HepG2 (cell line): Measurements from ENCODE around the gene SEMA3E. TPM values are rescaled to one million over a fixed set of nuclear protein-coding genes. Genes with fewer than 3 reads are reported as not detected.

Experiments used
- ATAC-seq: fragments of 200-7000 bp; cut with Tn5 transposase; 3 replicates; pipeline ENCODE4 v1.9.1; 2020; ENCODE audit warnings: mild to moderate bottlenecking, moderate library complexity
- BruUV-seq: library from RNA; stranded (reverse); fragments of 400-500 nt; replicated peaks from 2 replicates; lab custom pipeline; 2021; lab: Mats Ljungman, UMichigan
- CTCF ChIA-PET: fragments of 300-600 bp; formaldehyde crosslinking; extraction: SDS; loops from one replicate; lab custom pipeline; 2021; ENCODE audit warnings: low total read pairs, inconsistent platforms, low intra/inter-chr PET ratio; lab: Yijun Ruan, JAX
- POLR2A ChIA-PET: fragments of 350-600 bp; sonication (Branson Sonifier 250); formaldehyde crosslinking; loops from one replicate; lab custom pipeline; 2020; ENCODE audit warnings: antibody characterized with exemption, inconsistent platforms; lab: Yijun Ruan, JAX
- DNase-seq: peaks from one replicate; pipeline ENCODE4 v3.0.0-alpha.2; 2015; ENCODE audit warnings: low spot score
- FAIRE-seq: peaks from 3 replicates; lab custom pipeline; 2011; peaks lifted over from hg19 to GRCh38; lab: Jason Lieb, UNC
- H2AFZ ChIP-seq: one replicate; pipeline ENCODE4 v1.6.1; 2011; ENCODE audit warnings: low read length, inconsistent platforms
- H3K27ac ChIP-seq: fragments of 300-600 bp; 3 replicates; pipeline ENCODE4 v1.8.0; 2011; ENCODE audit warnings: mixed run types, mild to moderate bottlenecking, mixed read lengths, low read length, inconsistent platforms; ENCODE audit not compliant: insufficient read depth; ENCODE audit errors: extremely low read length
- H3K27me3 ChIP-seq, 2 experiments: fragments of 200-600 bp in 1 of 2; 2 replicates in 1 of 2; 3 replicates in 1 of 2; pipeline versions ENCODE4 v1.6.0 to v1.8.0; 2011; ENCODE audit warnings: low read length in 2 of 2, mild to moderate bottlenecking in 2 of 2, moderate library complexity in 2 of 2, inconsistent platforms in 1 of 2; ENCODE audit not compliant: insufficient read depth in 2 of 2, control insufficient read depth in 1 of 2
- H3K36me3 ChIP-seq, 2 experiments: fragments of 200-600 bp in 1 of 2; replicated peaks in 1 of 2; 2 replicates in 1 of 2; 3 replicates in 1 of 2; pipeline versions ENCODE4 v1.5.1 to v1.8.0; 2011; ENCODE audit warnings: low read length in 2 of 2, inconsistent platforms in 1 of 2; ENCODE audit not compliant: insufficient read depth in 2 of 2, control insufficient read depth in 1 of 2
- H3K4me1 ChIP-seq: 2 replicates; pipeline ENCODE4 v1.5.1; 2012; ENCODE audit warnings: low read length, inconsistent platforms; ENCODE audit not compliant: insufficient read depth
- H3K4me2 ChIP-seq: 2 replicates; pipeline ENCODE4 v1.6.0; 2011; ENCODE audit warnings: low read depth, low read length, inconsistent platforms
- H3K4me3 ChIP-seq, 3 experiments: fragments of 200-600 bp in 1 of 3; sonication (generic), shearing (Covaris generic) in 1 of 3; replicated peaks in 1 of 3; 2 replicates each; pipeline ENCODE4 v1.5.1; 2011 to 2016; ENCODE audit warnings: low read length in 3 of 3, inconsistent platforms in 2 of 3, low read depth in 2 of 3, mild to moderate bottlenecking in 2 of 3, control low read depth in 1 of 3, mixed read lengths in 1 of 3; ENCODE audit not compliant: insufficient read depth in 1 of 3
- H3K79me2 ChIP-seq: one replicate; pipeline ENCODE4 v1.6.1; 2011; ENCODE audit warnings: low read length, inconsistent platforms; ENCODE audit not compliant: insufficient read depth
- H3K9ac ChIP-seq: 2 replicates; pipeline ENCODE4 v1.6.0; 2011; ENCODE audit warnings: mild to moderate bottlenecking, low read depth, low read length, inconsistent platforms; ENCODE audit not compliant: insufficient read depth
- H3K9me3 ChIP-seq: 2 replicates; pipeline ENCODE4 v1.5.1; 2012; ENCODE audit warnings: mild to moderate bottlenecking, low read length
- H4K20me1 ChIP-seq: 2 replicates; pipeline ENCODE4 v1.6.0; 2011; ENCODE audit warnings: inconsistent platforms, mild to moderate bottlenecking, low read length, moderate library complexity; ENCODE audit not compliant: insufficient read depth
- DNMT1 ChIP-seq: sonication (generic); formaldehyde crosslinking; IDR thresholded peaks from 2 replicates; pipeline ENCODE4 v1.5.1; 2020; ENCODE audit warnings: mild to moderate bottlenecking, missing genetic modification reagents
- HOXA5 ChIP-seq: sonication (generic); formaldehyde crosslinking; IDR thresholded peaks from 2 replicates; pipeline ENCODE4 v1.4.0; 2020; ENCODE audit warnings: missing genetic modification reagents
- MATR3 ChIP-seq: sonication (generic); formaldehyde crosslinking; IDR thresholded peaks from 2 replicates; pipeline ENCODE4 v1.4.0; 2020; ENCODE audit warnings: missing genetic modification reagents
- NR3C1 ChIP-seq: sonication (generic); formaldehyde crosslinking; IDR thresholded peaks from 2 replicates; pipeline ENCODE4 v1.4.0; 2020; ENCODE audit warnings: missing genetic modification reagents
- SAFB2 ChIP-seq: sonication (generic); formaldehyde crosslinking; IDR thresholded peaks from 2 replicates; pipeline ENCODE4 v1.5.1; 2020; ENCODE audit warnings: missing genetic modification reagents, low read depth, mild to moderate bottlenecking, borderline replicate concordance
- SMAD9 ChIP-seq: sonication (generic); formaldehyde crosslinking; IDR thresholded peaks from 2 replicates; pipeline ENCODE4 v1.5.1; 2020; ENCODE audit warnings: mild to moderate bottlenecking, missing genetic modification reagents
- ZBTB21 ChIP-seq: sonication (generic); formaldehyde crosslinking; IDR thresholded peaks from 2 replicates; pipeline ENCODE4 v1.4.0; 2020; ENCODE audit warnings: missing genetic modification reagents
- ZNF256 ChIP-seq: sonication (generic); formaldehyde crosslinking; conservative IDR thresholded peaks from 2 replicates; pipeline ENCODE4 v1.4.0; 2020; ENCODE audit warnings: missing genetic modification reagents
- ZNF343 ChIP-seq: sonication (generic); formaldehyde crosslinking; IDR thresholded peaks from 2 replicates; pipeline ENCODE4 v1.4.0; 2020; ENCODE audit warnings: mild to moderate bottlenecking, missing genetic modification reagents
- ZNF605 ChIP-seq: sonication (generic); formaldehyde crosslinking; IDR thresholded peaks from 2 replicates; pipeline ENCODE4 v1.8.0; 2022; ENCODE audit warnings: mild to moderate bottlenecking, missing genetic modification reagents
- ZNF616 ChIP-seq: sonication (generic); formaldehyde crosslinking; IDR thresholded peaks from 2 replicates; pipeline ENCODE4 v1.5.0; 2020; ENCODE audit warnings: low read depth, mild to moderate bottlenecking, missing genetic modification reagents
- ZSCAN22 ChIP-seq: sonication (generic); formaldehyde crosslinking; IDR thresholded peaks from 2 replicates; pipeline ENCODE4 v1.4.0; 2020; ENCODE audit warnings: mild to moderate bottlenecking, missing genetic modification reagents
- WGBS: methylation state at CpG from one replicate; pipeline ENCODE4 v1.1.6; 2017; ENCODE audit warnings: low lambda C conversion rate; 5-methylcytosine and 5-hydroxymethylcytosine counted together
- in situ Hi-C: cut with HindIII; loops from 2 replicates; pipeline ENCODE4 v1.10.0; 2017; ENCODE audit warnings: low pct_unique_long_range_greater_than_20kb; ENCODE audit not compliant: extremely low pct_ligation_motif_present
- intact Hi-C: fragments of 100-400 bp; cut with micrococcal nuclease; formaldehyde crosslinking; loops from one replicate; pipeline ENCODE4 v1.10.0; 2022; ENCODE audit not compliant: unreplicated experiment
- polyA plus RNA-seq, 8 experiments: library from polyadenylated mRNA; depleted of rRNA in 3 of 8; stranded (reverse) in 7 of 8; unstranded in 1 of 8; fragments of >200 nt; fragmentation: Illumina TruSeq in 4 of 8; extraction: Trizol in 4 of 8; gene quantifications; 2 replicates each; pipeline versions ENCODE4 v1.2.1 to v1.2.3, GENCODE V29; 2011 to 2016; ENCODE audit warnings: low read depth in 4 of 8, missing spikeins in 1 of 8, mixed read lengths in 1 of 8; ENCODE audit not compliant: insufficient read depth in 1 of 8
- total RNA-seq, 5 experiments: library from RNA; depleted of rRNA; stranded (reverse); fragments of >200 nt; fragmentation: Illumina TruSeq; extraction: Trizol; gene quantifications; 2 replicates each; pipeline ENCODE4 v1.2.3, GENCODE V29; 2016; ENCODE audit warnings: low read depth in 1 of 5
- TF ChIP-seq, protein P1 (sequence below): sonication (generic); formaldehyde crosslinking; IDR thresholded peaks from 2 replicates; pipeline ENCODE4 v1.5.1; 2020; ENCODE audit warnings: missing genetic modification reagents, mild to moderate bottlenecking, borderline replicate concordance
- TF ChIP-seq, protein P2 (sequence below): sonication (generic); formaldehyde crosslinking; IDR thresholded peaks from 2 replicates; pipeline ENCODE4 v1.4.0; 2020; ENCODE audit warnings: missing genetic modification reagents, borderline replicate concordance
- TF ChIP-seq, protein P3 (sequence below): sonication (generic); formaldehyde crosslinking; IDR thresholded peaks from 2 replicates; pipeline ENCODE4 v1.8.0; 2022; ENCODE audit warnings: mild to moderate bottlenecking, missing genetic modification reagents; ENCODE audit not compliant: insufficient replicate concordance

The SEMA3E gene
- total and polyA plus RNA-seq, 2 of the 13 experiments (the other 11 are each of a cell fraction or from before 2014, with no cell fraction given): not detected

DNA sequence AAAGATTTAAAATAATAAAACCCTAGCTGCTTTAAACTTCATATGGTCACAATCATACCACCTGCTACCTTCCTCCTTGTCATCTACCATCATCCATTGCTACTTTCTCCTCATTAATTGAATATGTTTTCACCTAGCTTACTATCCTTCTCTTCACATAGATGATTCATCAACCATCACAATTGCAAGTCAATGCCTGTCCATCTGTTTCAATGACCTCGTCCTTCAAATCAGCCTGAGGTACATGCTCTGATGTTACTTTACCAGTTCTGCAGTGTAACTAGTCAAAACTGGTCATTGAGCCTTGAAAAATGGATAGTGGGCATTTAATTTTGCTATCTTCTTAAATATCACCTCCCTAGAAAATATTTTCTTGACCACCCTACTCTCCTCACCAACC lies 164.7 kb downstream of the SEMA3E start:
- WGBS: 0% methylated on average over 1 of the region's 1 CpG

DNA sequence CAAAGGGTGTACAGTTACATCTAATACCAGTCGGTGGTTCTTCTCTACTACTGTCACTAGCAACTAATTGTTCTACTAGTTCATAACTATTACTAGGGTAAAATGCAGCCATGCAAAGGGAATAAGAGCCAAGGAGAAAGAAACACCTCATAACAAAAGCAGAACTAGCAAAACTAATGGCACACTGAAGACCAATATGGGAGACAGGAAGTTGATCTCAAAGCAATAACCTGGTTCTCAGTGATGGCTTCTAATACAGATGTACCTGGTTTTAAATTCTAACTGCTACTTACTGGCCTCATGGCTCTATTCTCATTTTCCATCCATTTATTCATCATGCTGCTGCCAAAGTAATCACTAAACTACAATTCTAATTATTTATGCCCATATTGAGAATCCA lies 170.3 kb downstream of the SEMA3E start:
- TF ChIP-seq, protein P1, sequence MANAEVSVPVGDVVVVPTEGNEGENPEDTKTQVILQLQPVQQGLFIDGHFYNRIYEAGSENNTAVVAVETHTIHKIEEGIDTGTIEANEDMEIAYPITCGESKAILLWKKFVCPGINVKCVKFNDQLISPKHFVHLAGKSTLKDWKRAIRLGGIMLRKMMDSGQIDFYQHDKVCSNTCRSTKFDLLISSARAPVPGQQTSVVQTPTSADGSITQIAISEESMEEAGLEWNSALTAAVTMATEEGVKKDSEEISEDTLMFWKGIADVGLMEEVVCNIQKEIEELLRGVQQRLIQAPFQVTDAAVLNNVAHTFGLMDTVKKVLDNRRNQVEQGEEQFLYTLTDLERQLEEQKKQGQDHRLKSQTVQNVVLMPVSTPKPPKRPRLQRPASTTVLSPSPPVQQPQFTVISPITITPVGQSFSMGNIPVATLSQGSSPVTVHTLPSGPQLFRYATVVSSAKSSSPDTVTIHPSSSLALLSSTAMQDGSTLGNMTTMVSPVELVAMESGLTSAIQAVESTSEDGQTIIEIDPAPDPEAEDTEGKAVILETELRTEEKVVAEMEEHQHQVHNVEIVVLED (CRISPR knock-in tag): no peak
- TF ChIP-seq, protein P2, sequence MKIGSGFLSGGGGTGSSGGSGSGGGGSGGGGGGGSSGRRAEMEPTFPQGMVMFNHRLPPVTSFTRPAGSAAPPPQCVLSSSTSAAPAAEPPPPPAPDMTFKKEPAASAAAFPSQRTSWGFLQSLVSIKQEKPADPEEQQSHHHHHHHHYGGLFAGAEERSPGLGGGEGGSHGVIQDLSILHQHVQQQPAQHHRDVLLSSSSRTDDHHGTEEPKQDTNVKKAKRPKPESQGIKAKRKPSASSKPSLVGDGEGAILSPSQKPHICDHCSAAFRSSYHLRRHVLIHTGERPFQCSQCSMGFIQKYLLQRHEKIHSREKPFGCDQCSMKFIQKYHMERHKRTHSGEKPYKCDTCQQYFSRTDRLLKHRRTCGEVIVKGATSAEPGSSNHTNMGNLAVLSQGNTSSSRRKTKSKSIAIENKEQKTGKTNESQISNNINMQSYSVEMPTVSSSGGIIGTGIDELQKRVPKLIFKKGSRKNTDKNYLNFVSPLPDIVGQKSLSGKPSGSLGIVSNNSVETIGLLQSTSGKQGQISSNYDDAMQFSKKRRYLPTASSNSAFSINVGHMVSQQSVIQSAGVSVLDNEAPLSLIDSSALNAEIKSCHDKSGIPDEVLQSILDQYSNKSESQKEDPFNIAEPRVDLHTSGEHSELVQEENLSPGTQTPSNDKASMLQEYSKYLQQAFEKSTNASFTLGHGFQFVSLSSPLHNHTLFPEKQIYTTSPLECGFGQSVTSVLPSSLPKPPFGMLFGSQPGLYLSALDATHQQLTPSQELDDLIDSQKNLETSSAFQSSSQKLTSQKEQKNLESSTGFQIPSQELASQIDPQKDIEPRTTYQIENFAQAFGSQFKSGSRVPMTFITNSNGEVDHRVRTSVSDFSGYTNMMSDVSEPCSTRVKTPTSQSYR (CRISPR knock-in tag): no peak
- TF ChIP-seq ZNF616 (CRISPR knock-in tag) (no peak), HOXA5 (CRISPR knock-in tag) (no peak), SAFB2 (CRISPR knock-in tag) (no peak), MATR3 (CRISPR knock-in tag) (no peak), NR3C1 (CRISPR knock-in tag) (no peak), SMAD9 (CRISPR knock-in tag) (no peak), ZSCAN22 (CRISPR knock-in tag) (no peak), ZNF343 (CRISPR knock-in tag) (no peak), ZBTB21 (CRISPR knock-in tag) (no peak)
- H3K27ac ChIP-seq: no peak overlapping the region
- 0% methylated on average over 1 of the region's 1 CpG for WGBS
- H3K36me3 ChIP-seq: no peaks in the 10 kb centered on the region
- no peak overlapping the region for H3K9ac ChIP-seq
- no peaks in the 10 kb centered on the region for H4K20me1 ChIP-seq
- ChIA-PET CTCF (no interaction called here), POLR2A (no interaction called here)
- in situ Hi-C loops: no loop called here
- intact Hi-C loops: no loop called here
- no peak overlapping the region for H3K4me2 ChIP-seq
- H3K79me2 ChIP-seq: no peaks in the 10 kb centered on the region
- H3K4me3 ChIP-seq: no peak overlapping the region
- DNase-seq: no peak
- no TSS peak for BruUV-seq
- no peak overlapping the region for H2AFZ ChIP-seq
- ATAC-seq: no peak
- no peaks in the 10 kb centered on the region for H3K4me1 ChIP-seq
- H3K9me3 ChIP-seq: no peaks in the 10 kb centered on the region
- FAIRE-seq: no peak
- no peaks in the 10 kb centered on the region for H3K27me3 ChIP-seq

More for the DNA sequence above, 164.7 kb downstream of the SEMA3E start:
- Histone ChIP-seq H3K9ac (no peak overlapping the region), H2AFZ (no peak overlapping the region), H3K4me2 (no peak overlapping the region), H3K79me2 (no peaks in the 10 kb centered on the region), H3K4me3 (no peak overlapping the region), H3K27ac (no peak overlapping the region), H3K4me1 (no peaks in the 10 kb centered on the region), H3K36me3 (no peaks in the 10 kb centered on the region), H4K20me1 (no peaks in the 10 kb centered on the region), H3K9me3 (no peaks in the 10 kb centered on the region), H3K27me3 (no peaks in the 10 kb centered on the region)
- no TSS peak for BruUV-seq
- TF ChIP-seq ZNF605 (CRISPR knock-in tag) (no peak), DNMT1 (no peak), ZNF256 (no peak)
- TF ChIP-seq, protein P3, sequence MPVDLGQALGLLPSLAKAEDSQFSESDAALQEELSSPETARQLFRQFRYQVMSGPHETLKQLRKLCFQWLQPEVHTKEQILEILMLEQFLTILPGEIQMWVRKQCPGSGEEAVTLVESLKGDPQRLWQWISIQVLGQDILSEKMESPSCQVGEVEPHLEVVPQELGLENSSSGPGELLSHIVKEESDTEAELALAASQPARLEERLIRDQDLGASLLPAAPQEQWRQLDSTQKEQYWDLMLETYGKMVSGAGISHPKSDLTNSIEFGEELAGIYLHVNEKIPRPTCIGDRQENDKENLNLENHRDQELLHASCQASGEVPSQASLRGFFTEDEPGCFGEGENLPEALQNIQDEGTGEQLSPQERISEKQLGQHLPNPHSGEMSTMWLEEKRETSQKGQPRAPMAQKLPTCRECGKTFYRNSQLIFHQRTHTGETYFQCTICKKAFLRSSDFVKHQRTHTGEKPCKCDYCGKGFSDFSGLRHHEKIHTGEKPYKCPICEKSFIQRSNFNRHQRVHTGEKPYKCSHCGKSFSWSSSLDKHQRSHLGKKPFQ (CRISPR knock-in tag): no peak
- POLR2A ChIA-PET: no interaction called here
- CTCF ChIA-PET: no interaction called here
- no peak for FAIRE-seq
- no peak for ATAC-seq
- in situ Hi-C loops: no loop called here
- no peak for DNase-seq
- intact Hi-C loops: no loop called here
